Suprapubic skin (tissue), 3 donors: Measurements from ENCODE around the gene CASP5.

Experiments
- CTCF ChIP-seq, 2 donors: fragments of 200-600 bp in 1 of 2; fragments of 450-650 bp in 1 of 2; sonication (generic) in 1 of 2; IDR thresholded peaks; one replicate each; pipeline ENCODE4 v1.5.1; 2016 to 2019; ENCODE audit warnings: antibody characterized with exemption in 2 of 2, mild to moderate bottlenecking in 1 of 2, moderate library complexity in 1 of 2
- EP300 ChIP-seq: sonication (generic); formaldehyde crosslinking; IDR thresholded peaks from one replicate; pipeline ENCODE4 v1.6.1; 2017; ENCODE audit warnings: antibody characterized with exemption

DNA sequence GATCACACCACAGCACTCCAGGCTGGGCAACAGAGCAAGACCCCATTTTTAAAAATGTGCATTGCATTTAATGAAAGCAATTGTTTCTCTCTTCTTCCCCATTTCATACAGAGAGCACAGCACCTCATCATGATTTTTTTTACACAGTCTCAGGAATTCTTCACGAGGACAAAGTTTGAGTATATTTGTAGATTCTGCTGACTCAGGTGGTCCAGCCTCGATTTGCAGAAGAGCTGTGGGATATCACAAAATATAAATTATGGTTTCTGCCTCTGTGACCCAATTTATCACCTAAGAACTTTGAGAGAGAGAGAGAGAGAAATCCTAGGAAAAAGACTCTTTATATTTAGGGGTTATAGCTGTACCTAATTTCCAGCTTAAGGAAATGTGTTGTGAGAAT lies 19.8 kb downstream of the CASP5 start:
- TF ChIP-seq CTCF (IDR thresholded peaks at IDR 0.05) (no peak), EP300 (no peak)
